NCI-H2107 treated with DMSO at 0.1 percent for 48 hours (cell line): ENCODE data around the gene KLHL26.
A peak's percentile ranks its signal among the peaks of the same experiment; 100 is the strongest.

ENCODE experiments used
- DNase-seq: peaks from one replicate; lab custom pipeline; 2025; ENCODE audit not compliant: unreplicated experiment; lab: John Stamatoyannopoulos, UW

Gene KLHL26

DNA sequence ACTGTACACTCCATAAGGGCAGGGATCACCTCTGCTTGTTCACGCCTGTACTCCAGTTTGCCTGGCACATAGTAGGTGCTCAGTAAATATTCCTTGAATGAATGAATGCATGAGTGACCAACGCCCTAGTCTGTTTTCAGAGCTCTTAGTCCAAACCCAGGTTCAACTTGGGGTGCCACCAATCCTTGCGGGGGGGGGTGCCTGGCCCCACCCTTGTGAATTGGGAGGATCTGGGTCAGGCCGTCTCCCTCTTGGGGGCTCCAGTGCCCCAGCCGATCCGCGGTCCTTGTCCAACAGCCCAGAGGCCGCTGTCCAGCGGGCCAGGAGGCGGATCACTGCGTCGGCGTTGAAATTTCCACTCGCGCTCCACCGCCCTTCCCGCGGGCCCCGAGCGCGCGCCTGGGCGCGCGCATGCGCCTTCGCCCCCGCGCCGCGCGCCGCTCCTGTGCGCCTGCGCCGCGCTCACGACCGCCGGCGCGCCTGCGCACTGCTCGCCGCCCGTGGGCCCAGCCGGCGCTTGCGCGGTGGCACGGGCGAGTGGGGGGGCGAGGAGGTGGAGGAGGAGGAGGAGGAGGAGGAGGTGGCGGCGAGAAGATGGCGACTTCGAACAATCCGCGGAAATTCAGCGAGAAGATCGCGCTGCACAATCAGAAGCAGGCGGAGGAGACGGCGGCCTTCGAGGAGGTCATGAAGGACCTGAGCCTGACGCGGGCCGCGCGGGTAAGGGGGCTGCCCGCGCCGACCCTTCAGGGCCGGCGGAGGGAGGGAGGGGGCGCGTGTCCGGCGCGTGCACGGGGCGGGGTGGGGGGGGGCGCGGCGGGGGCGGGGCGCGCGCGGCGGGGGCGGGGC, 46.5 kb downstream of the KLHL26 start, which contains the start of gene CRTC1:
Gene CRTC1, plus strand, starts transcription at position 572 of the 849 bp plus-strand sequence. Its CDS starts 23 bp downstream, at position 595.
- DNase-seq: peak; percentile 30

DNA sequence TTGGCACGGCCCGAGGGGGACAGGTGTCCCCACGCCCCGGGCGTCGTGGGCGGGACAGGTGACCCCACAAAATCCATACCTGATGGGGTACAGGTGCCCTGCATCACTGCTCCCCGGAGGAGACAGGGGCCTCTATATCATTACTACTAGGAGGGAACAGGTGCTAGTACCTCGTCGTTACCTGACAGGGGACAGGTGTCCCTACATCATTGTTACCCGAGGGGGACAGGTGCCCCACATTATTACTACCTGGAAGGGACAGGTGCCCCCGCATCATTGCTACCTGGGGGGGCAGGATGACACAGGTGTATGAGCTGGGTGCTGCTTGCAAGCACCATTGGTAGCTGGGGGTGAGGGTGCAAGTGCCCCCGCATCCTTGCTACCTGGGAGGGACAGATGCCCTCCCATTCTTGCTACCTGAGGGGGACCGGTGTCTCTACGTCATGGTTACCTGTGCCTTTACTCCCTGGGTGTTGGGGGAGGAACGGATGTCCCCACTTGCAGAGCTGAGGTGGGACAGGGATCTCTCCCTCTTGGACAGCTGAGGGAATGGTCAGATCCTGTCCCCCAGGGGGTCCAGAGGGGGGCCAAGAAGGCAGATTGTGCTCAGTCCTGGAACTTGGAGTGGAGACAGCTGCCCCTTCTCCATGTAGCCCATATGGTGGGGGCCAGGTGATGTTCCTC, 47.3 kb downstream of the KLHL26 start:
- DNase-seq: no peak

DNA sequence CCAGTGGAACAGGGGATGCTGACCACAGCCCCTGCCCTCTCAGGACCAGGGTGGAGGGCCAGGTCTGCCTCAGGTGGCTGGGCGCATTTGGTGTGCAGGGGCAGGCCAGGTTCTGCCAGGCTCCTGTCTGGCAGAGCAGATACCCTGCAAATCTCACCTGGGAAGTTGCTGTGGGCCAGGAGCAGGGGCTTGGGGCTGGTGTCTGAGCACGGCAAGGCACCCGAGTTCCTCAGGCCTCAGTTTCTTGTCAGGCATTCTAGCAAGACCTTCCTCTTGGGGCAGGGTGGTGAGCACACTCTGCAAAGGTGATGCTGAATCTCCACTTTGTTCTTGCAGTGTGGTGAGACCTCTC, 47.8 kb downstream of the KLHL26 start:
- no peak for DNase-seq

DNA sequence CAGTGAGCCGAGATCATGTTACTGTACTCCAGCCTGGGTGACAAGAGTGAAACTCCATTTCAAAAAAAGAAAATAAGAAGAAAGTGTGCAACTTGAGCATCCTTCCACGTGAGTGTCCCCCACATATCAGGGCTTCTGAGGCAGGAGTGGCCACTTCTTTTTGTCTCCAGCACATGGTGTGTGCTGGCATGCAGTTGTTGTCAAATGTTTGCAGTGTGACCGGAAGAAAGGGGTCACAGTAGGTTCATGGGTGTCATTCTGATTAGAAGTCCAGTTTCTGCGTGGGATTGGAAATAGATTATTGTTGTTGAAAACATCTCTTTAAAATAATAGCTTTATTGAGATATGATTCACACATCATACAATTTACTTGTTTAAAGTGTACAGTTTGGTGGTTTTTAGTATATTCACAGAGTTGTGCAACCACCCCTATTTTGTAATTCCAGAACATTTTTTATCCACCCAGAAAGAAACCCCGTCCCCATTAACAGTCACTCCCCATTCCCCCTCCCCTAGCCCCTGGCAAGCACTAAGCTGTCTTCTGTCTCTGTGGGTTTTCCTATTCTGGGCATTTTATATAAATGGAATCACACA, 48.9 kb downstream of the KLHL26 start:
- no peak for DNase-seq

DNA sequence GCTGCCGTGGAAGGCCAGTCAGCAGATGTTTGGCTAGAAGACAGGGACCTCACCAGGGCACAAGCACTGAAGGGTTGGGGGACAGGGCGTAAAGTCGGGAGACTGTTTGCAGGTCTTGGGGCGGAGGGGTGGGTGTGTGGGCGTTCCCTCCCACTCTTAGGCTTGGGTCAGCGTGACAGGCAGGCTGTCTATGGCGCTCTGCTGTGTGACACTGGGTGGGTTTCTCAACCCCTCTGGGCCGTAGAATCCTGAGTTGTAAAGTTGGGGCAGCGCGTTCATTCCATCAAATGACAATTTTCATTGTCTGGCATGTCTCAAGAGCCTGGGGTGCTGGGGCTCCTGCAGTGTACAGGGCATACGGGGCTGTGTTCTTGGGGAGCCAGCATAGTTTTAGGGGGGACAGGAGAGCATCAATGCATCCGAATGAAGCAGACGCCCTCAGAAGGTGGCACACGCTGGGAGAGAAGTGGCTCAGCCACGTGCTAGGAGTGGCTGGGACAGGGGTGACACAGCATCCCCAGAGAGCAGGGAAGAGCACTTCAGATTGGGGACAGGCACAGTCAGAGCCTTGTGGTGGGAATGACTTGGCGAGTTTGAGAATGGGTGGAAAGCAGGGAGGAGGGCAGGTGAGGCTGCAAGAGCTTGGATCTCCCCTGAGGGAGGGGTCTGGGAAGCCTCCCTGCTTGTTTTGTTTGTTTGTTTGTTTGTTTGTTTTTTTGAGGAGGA, 51.1 kb downstream of the KLHL26 start:
- DNase-seq: no peak

DNA sequence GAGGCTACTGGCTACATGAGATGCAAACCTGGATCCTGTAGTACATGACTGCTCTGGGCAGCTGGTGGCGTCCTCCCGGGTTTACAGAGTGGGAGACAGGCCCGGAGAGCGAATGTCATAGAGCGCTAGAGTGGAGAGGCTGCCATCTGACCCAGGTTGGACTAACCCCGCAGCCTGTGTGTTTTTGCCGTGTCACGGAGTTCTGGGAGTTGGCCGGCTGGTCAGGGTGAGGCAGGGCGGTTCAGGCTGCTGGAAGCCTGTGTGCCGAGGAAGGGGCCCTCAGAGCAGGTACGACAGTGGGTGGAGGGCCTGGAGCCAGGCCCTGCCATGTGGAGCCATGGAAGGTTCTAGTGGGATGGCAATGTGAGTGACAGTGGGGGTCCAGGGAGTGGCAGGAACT, 59.2 kb downstream of the KLHL26 start:
- no peak for DNase-seq

DNA sequence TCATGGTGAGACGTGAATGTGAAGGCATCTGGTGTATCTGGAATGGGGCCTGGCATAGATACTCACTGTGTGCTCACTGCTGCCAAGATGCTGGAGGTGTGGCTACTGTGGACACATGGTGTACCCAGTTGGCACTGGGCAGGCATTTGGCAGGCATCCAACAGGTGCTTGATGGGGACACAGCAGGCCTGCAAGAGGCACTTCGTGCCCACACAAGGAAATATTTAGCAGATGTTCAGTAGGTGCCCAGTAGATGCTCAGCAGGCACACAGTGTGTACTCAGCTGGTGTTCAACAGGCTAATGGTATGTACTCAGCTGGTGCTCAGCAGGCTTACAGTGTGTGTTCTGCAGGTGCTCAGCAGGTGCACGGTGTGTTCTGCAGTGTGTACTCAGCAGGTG, 60.9 kb downstream of the KLHL26 start:
- DNase-seq: no peak

DNA sequence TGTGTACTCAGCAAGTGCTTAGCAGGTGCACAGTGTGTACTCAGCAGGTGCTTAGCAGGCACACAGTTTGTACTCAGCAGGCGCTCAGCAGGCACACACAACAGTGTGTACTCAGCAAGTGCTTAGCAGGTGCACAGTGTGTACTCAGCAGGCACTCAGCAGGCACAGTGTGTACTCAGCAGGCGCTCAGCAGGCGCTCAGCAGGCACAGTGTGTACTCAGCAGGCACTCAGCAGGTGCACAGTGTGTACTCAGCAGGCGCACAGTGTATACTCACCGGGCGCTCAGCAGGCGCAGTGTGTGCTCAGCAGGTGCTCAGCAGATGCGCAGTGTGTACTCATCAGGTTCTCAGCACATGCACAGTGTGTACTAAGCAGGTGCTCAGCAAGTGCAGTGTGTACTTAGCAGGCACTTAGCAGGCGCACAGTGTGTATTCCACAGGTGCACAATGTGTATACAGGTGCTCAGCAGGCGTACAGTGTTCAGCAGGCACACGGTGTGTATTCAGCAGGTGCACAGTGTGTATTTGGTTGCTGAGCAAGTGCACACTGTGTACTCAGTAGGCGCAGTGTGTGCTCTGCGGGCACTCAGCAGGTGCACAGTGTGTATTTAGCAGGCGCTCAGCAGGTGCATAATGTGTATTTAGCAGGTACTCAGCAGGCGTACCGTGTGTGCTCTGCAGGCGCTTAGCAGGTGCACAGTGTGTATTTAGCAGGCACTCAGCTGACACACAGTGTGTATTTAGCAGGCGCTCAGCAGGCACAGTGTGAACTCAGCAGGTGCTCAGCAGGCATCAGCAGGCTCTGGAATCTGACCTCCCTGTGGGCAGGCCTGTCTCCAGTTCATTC, 61.7 kb downstream of the KLHL26 start:
- DNase-seq: no peak

DNA sequence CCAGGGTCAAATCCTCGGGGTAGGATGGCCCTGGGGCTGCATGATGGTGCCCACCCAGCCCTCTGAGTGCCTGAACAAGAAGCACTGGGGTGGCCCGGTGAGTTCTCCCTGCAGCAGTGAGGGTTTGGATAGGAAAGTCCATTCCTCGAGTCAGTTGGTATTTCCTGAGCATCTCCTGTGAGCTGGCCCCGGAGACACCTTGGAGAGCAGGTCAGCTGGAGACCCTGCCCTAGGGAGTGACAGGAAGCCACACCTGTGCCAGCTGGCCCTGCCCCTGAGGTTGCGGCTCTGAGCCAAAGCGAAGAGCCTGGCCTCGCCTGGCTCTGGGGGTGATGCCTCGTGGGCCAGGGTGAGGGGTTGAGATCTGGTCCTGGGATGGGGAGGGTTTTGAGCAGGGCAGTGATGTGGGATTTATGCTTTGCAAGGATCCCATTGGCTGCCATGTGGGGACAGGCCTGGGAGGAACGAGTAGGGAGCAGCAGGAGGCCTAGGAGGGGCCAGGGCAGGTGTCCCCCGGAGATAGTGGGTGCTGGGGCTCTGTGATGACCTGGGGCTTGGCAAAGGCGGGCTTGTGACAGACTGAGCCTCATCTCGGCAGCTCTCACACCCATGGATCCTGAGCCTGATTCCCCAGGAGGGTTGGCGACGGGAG, 62.7 kb downstream of the KLHL26 start:
- no peak for DNase-seq

DNA sequence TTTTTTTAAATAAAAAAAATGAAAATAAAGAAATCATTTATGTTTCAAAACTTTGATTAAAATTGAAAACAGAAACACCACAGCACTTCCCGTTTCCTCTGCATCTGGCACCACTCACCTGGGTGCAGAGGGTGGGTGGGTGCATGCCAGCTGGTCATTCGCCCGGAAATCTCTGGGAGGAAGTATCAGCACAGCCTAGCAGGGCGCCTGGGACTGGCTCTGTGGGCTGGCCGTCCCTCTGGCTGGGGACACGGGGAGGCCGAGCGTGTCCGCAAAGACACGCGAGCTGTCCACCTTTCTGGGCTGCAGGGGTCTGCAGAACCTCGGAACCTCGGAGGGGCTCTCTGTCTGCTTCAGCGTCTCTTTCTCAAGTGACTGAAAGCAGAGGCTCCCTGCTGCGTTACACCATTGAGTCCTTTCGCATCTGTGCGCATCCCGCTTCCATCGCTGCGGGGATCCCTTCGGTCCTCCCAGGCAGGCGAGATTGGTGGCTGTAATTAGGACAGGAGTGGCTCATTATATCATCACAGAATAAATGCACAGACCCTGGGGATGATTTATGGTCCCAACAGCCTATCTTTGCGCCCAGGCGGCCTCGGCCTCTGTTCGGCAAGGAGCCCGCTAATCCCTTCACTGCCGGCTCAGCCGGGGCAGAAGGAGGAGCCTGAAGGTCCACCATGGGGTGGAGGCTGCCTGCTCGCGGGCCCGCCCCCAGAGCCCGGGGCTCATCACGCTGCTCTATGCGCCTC, 63.8 kb downstream of the KLHL26 start:
- peak; percentile 75 for DNase-seq

DNA sequence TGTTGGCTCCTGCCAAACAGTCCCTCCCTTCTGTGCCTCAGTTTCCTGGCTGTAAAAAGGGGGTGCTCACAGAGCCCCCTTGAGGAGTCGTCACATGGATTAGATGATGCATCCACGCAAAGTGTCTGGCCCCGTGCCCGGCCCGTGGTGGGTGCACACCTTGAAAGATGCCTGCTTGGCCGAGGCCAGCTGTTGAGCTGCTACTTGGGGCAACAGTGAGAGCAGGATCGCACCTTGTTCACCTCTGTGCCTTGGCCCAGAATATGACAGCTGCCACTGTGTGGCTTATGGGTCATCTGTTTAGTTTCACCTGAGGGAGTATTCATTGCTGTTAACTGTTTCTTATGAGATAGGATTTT, 64.4 kb downstream of the KLHL26 start:
- DNase-seq: no peak

DNA sequence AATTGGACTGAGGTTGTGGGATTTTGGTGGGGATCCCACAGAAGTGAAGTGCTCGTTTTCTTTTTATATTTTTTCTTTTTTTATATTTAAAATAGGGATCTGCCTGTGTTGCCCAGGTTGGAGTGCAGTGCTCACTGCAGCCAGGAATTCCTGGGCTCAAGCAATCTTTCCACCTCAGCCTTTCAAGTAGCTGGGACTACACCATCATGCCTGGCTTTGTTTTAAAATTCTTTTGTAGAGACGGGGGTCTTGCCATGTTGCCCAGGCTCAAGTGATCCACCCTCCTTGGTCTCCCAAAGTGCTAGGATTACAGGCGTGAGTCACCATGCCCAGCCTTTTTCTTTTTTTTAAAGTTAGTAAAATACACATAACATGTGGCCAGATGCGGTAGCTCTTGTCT, 67.2 kb downstream of the KLHL26 start:
- no peak for DNase-seq

DNA sequence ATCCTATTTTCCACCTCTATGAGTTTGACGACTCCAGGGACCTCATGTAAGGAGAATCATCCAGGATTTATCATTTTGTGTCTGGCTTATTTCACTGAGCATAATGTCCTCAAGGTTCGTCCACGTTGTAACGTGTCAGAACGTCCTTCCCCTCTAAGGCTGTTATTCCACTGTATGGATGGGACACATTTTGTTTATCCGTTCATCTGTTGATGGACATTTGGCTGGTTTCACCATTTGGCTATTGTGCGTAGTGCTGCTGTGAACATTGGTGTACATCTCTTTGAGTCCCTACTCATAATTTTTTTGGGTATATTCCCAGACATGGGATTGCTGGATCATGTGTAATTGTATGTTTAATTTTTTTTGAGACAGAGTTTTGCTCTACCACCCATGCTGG, 68.1 kb downstream of the KLHL26 start:
- DNase-seq: no peak

DNA sequence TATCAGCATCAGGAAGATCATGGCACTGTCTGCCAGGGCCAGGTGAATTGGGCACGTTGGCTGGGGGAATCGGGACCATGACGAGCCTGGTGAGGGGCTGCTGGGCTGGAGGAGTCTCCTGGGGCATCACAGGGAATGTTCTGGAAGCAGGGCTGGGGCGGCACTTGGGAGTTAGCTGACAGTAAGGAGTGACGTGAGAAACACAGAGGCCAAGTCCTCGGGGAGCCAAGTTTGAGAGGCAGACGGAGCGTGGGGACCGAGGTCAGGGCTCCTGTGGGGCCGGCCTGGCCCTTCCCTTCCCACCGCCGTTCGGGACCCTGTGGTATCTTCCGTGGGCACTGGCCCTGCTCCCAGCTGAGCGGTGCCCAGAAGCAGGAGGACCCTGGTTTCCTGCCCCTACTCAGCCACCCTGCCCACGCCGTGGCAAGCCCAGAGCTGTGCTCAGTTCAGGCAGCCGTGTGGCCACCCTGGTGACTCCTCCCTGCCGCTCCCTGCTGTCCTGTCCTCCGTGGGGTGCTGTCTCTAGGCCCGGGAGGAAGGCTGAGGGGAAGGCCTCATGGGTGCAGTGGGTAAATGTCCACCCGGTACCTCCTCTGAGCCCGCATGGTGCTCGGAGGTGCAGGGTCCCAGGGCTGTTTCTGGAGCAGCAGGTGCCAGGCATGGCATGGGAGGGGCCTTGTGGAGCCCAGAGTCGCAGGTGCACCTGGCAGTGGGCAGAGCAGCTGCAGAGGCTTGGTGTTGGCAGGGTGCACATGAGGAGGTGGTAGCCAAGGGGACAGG, 71.8 kb downstream of the KLHL26 start:
- DNase-seq: peak; percentile 72

DNA sequence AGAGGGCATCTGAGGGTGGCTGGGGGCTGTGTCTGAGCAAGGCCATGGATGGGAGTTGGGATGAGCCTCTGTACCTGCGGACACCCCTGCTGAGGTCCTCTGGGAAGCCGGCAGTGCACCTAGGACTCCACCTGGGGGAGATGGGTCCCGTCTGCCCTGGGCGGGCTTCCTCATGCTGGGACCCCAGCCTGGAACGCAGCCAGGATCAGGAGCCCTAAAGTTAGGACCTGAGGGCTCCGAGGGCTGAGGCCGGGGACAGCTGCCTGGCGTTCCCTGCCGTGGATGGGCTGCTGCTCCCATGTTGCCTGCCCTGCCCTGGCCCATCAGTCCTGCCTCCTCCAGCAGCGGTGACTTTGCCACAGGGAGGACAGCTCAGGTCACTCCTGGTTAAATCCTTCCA, 72.7 kb downstream of the KLHL26 start:
- no peak for DNase-seq

DNA sequence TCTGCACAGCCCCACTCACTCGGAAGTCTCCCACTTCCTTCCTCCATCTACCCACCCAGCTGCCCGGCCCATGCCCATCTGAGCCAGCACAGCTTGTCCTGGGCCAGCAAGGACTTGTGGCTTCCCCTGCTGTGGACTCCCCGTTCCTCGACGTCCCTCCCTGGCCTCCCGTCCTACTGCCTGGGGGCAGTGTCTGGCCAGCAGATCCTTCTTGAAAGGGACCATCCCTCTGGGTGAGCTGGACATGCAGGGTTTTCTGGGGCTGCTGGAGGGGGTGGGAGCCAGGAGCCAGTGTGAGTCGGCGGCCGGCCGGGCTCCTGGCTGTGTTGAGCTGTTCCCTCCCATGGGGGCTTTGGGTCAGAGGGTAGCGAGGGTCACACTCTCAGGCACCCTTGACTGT, 73.4 kb downstream of the KLHL26 start:
- DNase-seq: no peak

DNA sequence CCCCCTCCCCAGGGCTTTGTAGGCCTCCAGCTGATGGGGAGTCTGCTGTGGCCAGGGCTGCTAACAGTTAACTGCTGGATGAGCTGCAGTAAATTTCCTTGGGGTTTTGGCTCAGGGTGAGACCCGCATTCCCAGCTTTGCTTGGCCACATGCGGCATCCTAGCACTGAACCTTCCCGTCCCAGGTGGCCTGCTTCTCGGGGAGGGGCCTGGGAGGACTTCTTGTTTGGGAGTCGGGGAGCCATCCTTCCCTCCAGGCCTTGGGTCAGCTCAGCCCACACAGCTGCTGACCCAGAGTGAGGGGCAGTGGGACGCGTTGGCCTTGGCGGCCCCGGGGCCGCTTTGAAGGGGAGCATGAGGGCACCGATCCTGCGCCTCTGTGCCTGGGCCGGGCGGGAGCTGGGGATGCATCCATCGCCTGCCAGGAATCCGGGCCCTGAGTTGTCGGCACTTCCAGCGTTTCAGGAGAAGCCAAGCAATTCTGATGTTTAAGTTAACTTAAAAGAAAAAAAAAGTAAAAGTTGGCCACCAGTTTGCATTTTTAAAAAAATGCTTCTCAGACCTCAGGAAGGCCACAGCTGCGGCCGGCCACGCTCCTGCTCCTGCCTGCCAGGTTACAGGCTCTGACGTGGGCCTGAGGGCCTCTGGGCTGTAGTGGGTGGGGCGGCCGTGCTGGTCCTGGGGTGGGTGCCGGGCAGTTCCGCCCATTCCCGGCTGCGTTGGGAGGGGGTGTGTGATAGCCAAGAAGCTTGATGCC, 74.3 kb downstream of the KLHL26 start:
- no peak for DNase-seq

DNA sequence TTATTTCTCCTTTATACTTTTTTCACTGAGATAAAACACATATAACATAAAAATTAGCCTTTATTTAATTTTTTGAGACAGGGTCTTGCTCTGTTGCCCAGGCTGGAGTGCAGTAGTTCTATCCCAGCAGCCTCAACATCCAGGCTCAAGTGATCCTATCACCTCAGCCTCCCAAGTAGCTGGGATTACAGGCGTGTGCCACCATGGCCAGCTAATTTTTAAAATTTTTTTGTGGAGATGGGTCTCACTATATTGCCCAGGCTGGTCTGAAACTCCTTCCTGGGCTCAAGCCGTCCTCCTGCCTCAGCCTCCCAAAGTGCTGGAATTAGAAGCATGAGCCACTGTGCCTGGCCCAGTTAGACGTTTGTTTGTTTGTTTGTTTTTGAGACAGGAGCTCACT, 75.1 kb downstream of the KLHL26 start:
- no peak for DNase-seq
